Muscle layer of duodenum (tissue), 2 donors: ENCODE results near the gene CYTH4.

Experiments used
- H3K27ac ChIP-seq: one replicate; pipeline ENCODE4 v1.7.0; 2013; ENCODE audit warnings: mild to moderate bottlenecking, low read length
- H3K27me3 ChIP-seq: one replicate; pipeline ENCODE4 v1.7.0; 2013; ENCODE audit warnings: low read depth, mild to moderate bottlenecking, control low read depth, low read length
- H3K36me3 ChIP-seq, 2 donors: one replicate each; pipeline ENCODE4 v1.7.0; 2013; ENCODE audit warnings: low read length in 2 of 2, control low read depth in 1 of 2, mild to moderate bottlenecking in 1 of 2; ENCODE audit not compliant: insufficient read depth in 2 of 2, control insufficient read depth in 1 of 2
- H3K4me1 ChIP-seq, 2 donors: one replicate each; pipeline ENCODE4 v1.7.0; 2013; ENCODE audit warnings: low read length in 2 of 2, mild to moderate bottlenecking in 2 of 2, control low read depth in 1 of 2, moderate library complexity in 1 of 2; ENCODE audit not compliant: insufficient read depth in 2 of 2, control insufficient read depth in 1 of 2
- H3K4me3 ChIP-seq, 2 donors: one replicate each; pipeline ENCODE4 v1.7.0; 2013; ENCODE audit warnings: low read length in 2 of 2, low read depth in 1 of 2, mild to moderate bottlenecking in 1 of 2
- H3K9me3 ChIP-seq, 2 donors: one replicate each; pipeline ENCODE4 v1.7.0; 2013; ENCODE audit warnings: low read length in 2 of 2, control low read depth in 1 of 2, mild to moderate bottlenecking in 1 of 2; ENCODE audit not compliant: control insufficient read depth in 1 of 2
- donor health status: healthy.

CYTH4 gene

GRCh38 chr22:37285937-37286336 is 3.6 kb downstream of the CYTH4 start:
- Histone ChIP-seq H3K4me3 (no peak overlapping the region), H3K27me3 (no peaks in the 10 kb centered on the region), H3K27ac (no peak overlapping the region), H3K4me1 (peaks cover 0 to 8% of the 10 kb centered on the region in 2 donors), H3K9me3 (no peaks in the 10 kb centered on the region), H3K36me3 (no peaks in the 10 kb centered on the region)

DNA sequence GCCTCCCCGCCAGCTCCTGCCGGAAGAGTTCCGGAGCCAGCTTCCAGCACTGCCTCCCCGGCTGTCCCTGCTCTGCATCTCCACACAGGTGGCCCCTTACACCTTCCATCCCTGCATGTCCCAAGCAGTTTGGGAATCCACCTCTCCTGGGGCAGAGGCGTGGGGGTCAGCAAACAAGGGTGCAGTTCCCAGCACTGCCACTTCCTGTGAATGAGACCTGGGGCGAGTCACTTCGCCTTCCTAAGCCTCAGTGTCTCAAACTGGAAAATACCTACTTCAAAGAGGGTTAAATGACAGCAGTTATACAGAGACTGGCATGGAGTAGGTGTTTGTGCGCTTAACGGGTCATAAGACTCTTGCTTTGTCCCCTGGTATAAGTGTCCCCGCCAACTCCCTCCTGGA is 5.2 kb downstream of the CYTH4 start:
- H3K27ac ChIP-seq: no peak overlapping the region
- no peaks in the 10 kb centered on the region for H3K9me3 ChIP-seq
- no peaks in the 10 kb centered on the region for H3K27me3 ChIP-seq
- peaks cover 0 to 8% of the 10 kb centered on the region in 2 donors for H3K4me1 ChIP-seq
- H3K4me3 ChIP-seq: no peak overlapping the region
- no peaks in the 10 kb centered on the region for H3K36me3 ChIP-seq

DNA sequence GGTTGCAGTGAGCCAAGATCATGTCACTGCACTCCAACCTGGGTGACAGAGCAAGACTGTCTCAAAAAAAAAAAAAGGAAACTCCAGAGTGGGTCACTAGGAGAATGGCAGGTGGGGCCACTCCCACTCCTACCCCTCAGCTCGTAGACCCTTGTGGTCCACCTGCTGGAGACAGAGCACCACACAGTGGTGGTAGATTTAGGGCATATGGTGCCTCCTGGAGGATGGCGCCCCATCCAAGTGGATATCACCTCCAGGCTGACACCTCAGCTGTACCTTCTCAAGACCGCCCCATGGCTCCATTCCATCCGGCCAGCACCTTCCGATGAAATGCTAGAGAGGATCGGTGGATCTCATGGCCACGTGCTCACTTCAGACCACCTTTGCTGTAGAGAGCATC is 6.2 kb downstream of the CYTH4 start:
- Histone ChIP-seq H3K36me3 (no peaks in the 10 kb centered on the region), H3K4me1 (peaks cover 0 to 8% of the 10 kb centered on the region in 2 donors), H3K4me3 (no peak overlapping the region), H3K27ac (no peak overlapping the region), H3K27me3 (no peaks in the 10 kb centered on the region), H3K9me3 (no peaks in the 10 kb centered on the region)

- Histone ChIP-seq H3K36me3 (no peaks in the 10 kb centered on the region), H3K4me1 (peaks cover 0 to 7% of the 10 kb centered on the region in 2 donors), H3K4me3 (no peak overlapping the region), H3K9me3 (no peaks in the 10 kb centered on the region), H3K27ac (no peak overlapping the region), H3K27me3 (no peaks in the 10 kb centered on the region)
These were observed 6.9 kb downstream of the CYTH4 start for GRCh38 chr22:37289156-37289735.

- no peaks in the 10 kb centered on the region for H3K4me1 ChIP-seq
- H3K36me3 ChIP-seq: no peaks in the 10 kb centered on the region
- H3K4me3 ChIP-seq: no peak overlapping the region
- no peaks in the 10 kb centered on the region for H3K9me3 ChIP-seq
- no peaks in the 10 kb centered on the region for H3K27me3 ChIP-seq
- no peak overlapping the region for H3K27ac ChIP-seq
These were observed 8.4 kb downstream of the CYTH4 start for GRCh38 chr22:37290737-37291136.

DNA sequence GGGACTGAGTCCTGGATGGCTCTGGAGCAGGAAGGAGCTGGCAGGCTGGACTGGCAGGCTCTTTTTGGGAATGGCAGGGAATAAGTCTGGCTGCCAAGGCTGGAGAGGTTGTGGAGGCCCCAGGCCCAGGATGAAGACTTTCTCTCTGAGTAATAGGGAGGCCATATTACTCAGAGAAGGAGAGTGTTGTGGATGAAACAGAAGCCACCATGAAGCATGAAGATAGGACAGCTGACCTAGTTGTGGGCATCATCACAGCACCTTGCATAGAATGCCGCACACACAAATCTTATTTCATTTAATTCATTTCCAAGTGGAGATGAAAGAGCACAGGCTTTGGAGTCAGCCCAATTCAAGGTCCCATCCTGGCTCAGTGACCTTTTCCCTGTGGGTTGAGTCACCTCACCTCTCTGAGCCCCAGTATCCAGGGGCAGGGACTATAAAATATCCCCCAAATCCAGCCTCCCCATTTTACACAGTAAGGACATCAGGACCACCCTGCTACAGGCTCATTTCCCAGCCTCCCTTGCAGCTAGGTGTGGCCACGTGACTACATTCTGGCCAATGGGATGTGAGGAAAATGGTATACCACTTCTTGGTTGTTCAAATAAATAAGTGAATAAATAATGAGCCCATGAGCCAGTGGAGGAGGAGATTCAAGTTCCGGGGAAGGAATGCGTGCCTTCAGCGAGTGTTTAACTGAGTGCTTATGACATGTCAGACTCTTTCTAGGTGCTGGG is 9.4 kb downstream of the CYTH4 start:
- no peaks in the 10 kb centered on the region for H3K27me3 ChIP-seq

DNA sequence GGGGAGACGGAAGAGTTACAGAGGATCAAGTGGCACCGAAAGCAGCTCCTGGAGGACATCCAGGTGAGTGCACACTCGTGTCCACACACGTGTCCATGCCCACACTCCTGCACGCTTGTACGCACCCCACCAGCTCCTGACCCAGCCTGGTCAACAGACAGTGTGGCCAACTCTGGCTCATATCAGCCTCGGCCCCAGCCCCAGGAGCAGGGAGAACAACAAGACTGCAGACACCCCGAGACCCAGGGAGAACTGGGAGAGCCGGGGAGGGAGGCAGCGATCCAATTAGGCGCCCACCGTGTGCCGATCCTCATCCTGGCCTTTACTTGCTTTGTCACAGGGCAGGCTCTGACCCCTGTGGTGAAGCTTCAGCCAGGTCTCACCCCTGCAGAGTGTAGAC is 10.3 kb downstream of the CYTH4 start:
- H3K4me1 ChIP-seq: no peaks in the 10 kb centered on the region
- no peaks in the 10 kb centered on the region for H3K36me3 ChIP-seq
- no peak overlapping the region for H3K27ac ChIP-seq
- no peak overlapping the region for H3K4me3 ChIP-seq
- H3K9me3 ChIP-seq: no peaks in the 10 kb centered on the region
- H3K27me3 ChIP-seq: no peaks in the 10 kb centered on the region

More for the DNA sequence above, 9.4 kb downstream of the CYTH4 start:
- Histone ChIP-seq H3K4me3 (no peak overlapping the region), H3K4me1 (no peaks in the 10 kb centered on the region), H3K36me3 (no peaks in the 10 kb centered on the region), H3K27ac (no peak overlapping the region), H3K9me3 (no peaks in the 10 kb centered on the region)

GRCh38 chr22:37293172-37293571 is 10.9 kb downstream of the CYTH4 start:
- H3K4me1 ChIP-seq: no peaks in the 10 kb centered on the region
- H3K27ac ChIP-seq: no peak overlapping the region
- no peaks in the 10 kb centered on the region for H3K27me3 ChIP-seq
- H3K9me3 ChIP-seq: no peaks in the 10 kb centered on the region
- no peaks in the 10 kb centered on the region for H3K36me3 ChIP-seq
- H3K4me3 ChIP-seq: no peak overlapping the region

GRCh38 chr22:37294747-37295146 is 12.4 kb downstream of the CYTH4 start:
- Histone ChIP-seq H3K36me3 (no peaks in the 10 kb centered on the region), H3K4me1 (no peaks in the 10 kb centered on the region), H3K27me3 (no peaks in the 10 kb centered on the region), H3K4me3 (no peak overlapping the region), H3K27ac (no peak overlapping the region), H3K9me3 (no peaks in the 10 kb centered on the region)

GRCh38 chr22:37295213-37295886 is 13.0 kb downstream of the CYTH4 start:
- Histone ChIP-seq H3K9me3 (no peaks in the 10 kb centered on the region), H3K36me3 (no peaks in the 10 kb centered on the region), H3K4me3 (no peak overlapping the region), H3K27me3 (no peaks in the 10 kb centered on the region), H3K27ac (no peak overlapping the region), H3K4me1 (peaks cover 0 to 3% of the 10 kb centered on the region in 2 donors)

- Histone ChIP-seq H3K27me3 (no peaks in the 10 kb centered on the region), H3K36me3 (no peaks in the 10 kb centered on the region), H3K4me3 (no peak overlapping the region), H3K9me3 (no peaks in the 10 kb centered on the region), H3K4me1 (peaks cover 0 to 5% of the 10 kb centered on the region in 2 donors), H3K27ac (no peak overlapping the region)
These were observed 13.6 kb downstream of the CYTH4 start for GRCh38 chr22:37295946-37296345.
